Esophagus (tissue), 2 donors: ENCODE results near the gene SPIN3. TPM values are rescaled to one million over a fixed set of nuclear protein-coding genes. Genes with fewer than 3 reads are reported as not detected.
"Not testable (repeated sequence)": the region's sequence is repeated elsewhere in the genome, so short reads cannot be mapped to it uniquely, and the experiment has no call there.

Source experiments
- H3K27ac ChIP-seq, 2 donors: one replicate each; pipeline ENCODE4 v1.5.1; 2013; ENCODE audit warnings: low read depth in 2 of 2, mild to moderate bottlenecking in 2 of 2, inconsistent platforms in 1 of 2, low read length in 1 of 2, moderate library complexity in 1 of 2
- H3K27me3 ChIP-seq, 2 donors: one replicate each; pipeline ENCODE4 v1.6.1; 2013; ENCODE audit warnings: low read length in 2 of 2, control low read depth in 1 of 2, mild to moderate bottlenecking in 1 of 2; ENCODE audit not compliant: insufficient read depth in 2 of 2, control insufficient read depth in 1 of 2
- H3K36me3 ChIP-seq, 2 donors: one replicate each; pipeline ENCODE4 v1.6.1; 2013; ENCODE audit warnings: low read length in 1 of 2; ENCODE audit not compliant: control insufficient read depth in 2 of 2, insufficient read depth in 2 of 2
- H3K4me1 ChIP-seq, 2 donors: one replicate each; pipeline ENCODE4 v1.6.1; 2013; ENCODE audit warnings: low read length in 1 of 2; ENCODE audit not compliant: control insufficient read depth in 2 of 2, insufficient read depth in 2 of 2
- H3K4me3 ChIP-seq, 2 donors: one replicate each; pipeline ENCODE4 v1.5.1; 2013; ENCODE audit warnings: low read length in 2 of 2, mild to moderate bottlenecking in 2 of 2, low read depth in 1 of 2, moderate library complexity in 1 of 2
- H3K9me3 ChIP-seq, 2 donors: one replicate each; pipeline ENCODE4 v1.6.1; 2013; ENCODE audit warnings: mild to moderate bottlenecking in 2 of 2, low read depth in 1 of 2, low read length in 1 of 2, moderate library complexity in 1 of 2; ENCODE audit not compliant: control insufficient read depth in 2 of 2, insufficient read depth in 1 of 2
- WGBS, 2 donors: extraction: QIAGEN DNeasy Blood & Tissue Kit; methylation state at CpG; one replicate each; pipeline ENCODE4 v1.1.7; 2013; 5-methylcytosine and 5-hydroxymethylcytosine counted together
- polyA plus RNA-seq, 2 donors: library from polyadenylated mRNA; stranded (reverse); fragments of 200-250 nt; gene quantifications; one replicate each; pipeline ENCODE4 v1.2.3, GENCODE V29; 2013
- donor health status: healthy with polysubstance abuse.
- donor health status: Bipolar disorder and iron deficiency.

The SPIN3 gene
- polyA plus RNA-seq, 2 donors = 2.9 to 4.2 TPM

GRCh38 chrX:56969559-56969958, 25.8 kb downstream of the SPIN3 start:
- Histone ChIP-seq H3K36me3 (no peaks in the 10 kb centered on the region), H3K27me3 (peaks cover 0 to under 1% of the 10 kb centered on the region in 2 donors), H3K9me3 (no peaks in the 10 kb centered on the region), H3K4me3 (no peak overlapping the region), H3K4me1 (no peaks in the 10 kb centered on the region), H3K27ac (no peak overlapping the region)

- no peaks in the 10 kb centered on the region for H3K9me3 ChIP-seq
- no peaks in the 10 kb centered on the region for H3K4me1 ChIP-seq
- no peak overlapping the region for H3K4me3 ChIP-seq
- no peak overlapping the region for H3K27ac ChIP-seq
- WGBS, 2 donors = 75 to 88% methylated on average over 1 of the region's 1 CpG
- H3K27me3 ChIP-seq = no peaks in the 10 kb centered on the region
- no peaks in the 10 kb centered on the region for H3K36me3 ChIP-seq
Observed at GRCh38 chrX:56968980-56969379, 26.4 kb downstream of the SPIN3 start.

GRCh38 chrX:56963377-56963776, 32.0 kb downstream of the SPIN3 start:
- no peaks in the 10 kb centered on the region for H3K27me3 ChIP-seq
- H3K36me3 ChIP-seq = no peaks in the 10 kb centered on the region
- 48 to 76% methylated on average over 1 of the region's 1 CpG for WGBS, 2 donors
- no peak overlapping the region for H3K4me3 ChIP-seq
- no peaks in the 10 kb centered on the region for H3K9me3 ChIP-seq
- H3K4me1 ChIP-seq = no peaks in the 10 kb centered on the region
- H3K27ac ChIP-seq = no peak overlapping the region

- Histone ChIP-seq H3K4me1 (no peaks in the 10 kb centered on the region), H3K4me3 (no peak overlapping the region), H3K36me3 (no peaks in the 10 kb centered on the region), H3K27me3 (no peaks in the 10 kb centered on the region), H3K9me3 (peaks cover 0 to 2% of the 10 kb centered on the region in 2 donors), H3K27ac (no peak overlapping the region)
- 68 to 76% methylated on average over 3 of the region's 3 CpGs for WGBS, 2 donors
Observed at GRCh38 chrX:56947699-56948098, 47.6 kb downstream of the SPIN3 start.

- not testable (repeated sequence) for H3K9me3 ChIP-seq, H3K27ac ChIP-seq, H3K4me1 ChIP-seq, H3K36me3 ChIP-seq, H3K4me3 ChIP-seq, H3K27me3 ChIP-seq
- 29 to 35% methylated on average over 2 of the region's 2 CpGs for WGBS, 2 donors
Observed at GRCh38 chrX:56946201-56946600, 49.1 kb downstream of the SPIN3 start.

- H3K4me1 ChIP-seq, H3K9me3 ChIP-seq, H3K4me3 ChIP-seq, H3K27ac ChIP-seq, H3K27me3 ChIP-seq, H3K36me3 ChIP-seq: not testable (repeated sequence)
- 72 to 95% methylated on average over 4 of the region's 4 CpGs for WGBS, 2 donors
Observed at GRCh38 chrX:56945226-56945625, 50.1 kb downstream of the SPIN3 start.

GRCh38 chrX:56943264-56943663, 52.1 kb downstream of the SPIN3 start:
- no peaks in the 10 kb centered on the region for H3K4me1 ChIP-seq
- H3K9me3 ChIP-seq = peaks cover 0 to 2% of the 10 kb centered on the region in 2 donors
- H3K36me3 ChIP-seq = no peaks in the 10 kb centered on the region
- no peak overlapping the region for H3K27ac ChIP-seq
- no peaks in the 10 kb centered on the region for H3K27me3 ChIP-seq
- no peak overlapping the region for H3K4me3 ChIP-seq
- 72 to 78% methylated on average over 3 of the region's 3 CpGs for WGBS, 2 donors

Other genes with a start within 250 kb of the SPIN3 start
- 1 to 10 TPM; 4.6 to 6.4 TPM for gene SPIN2B, start 126.0 kb upstream of the SPIN3 start, polyA plus RNA-seq
- under 1 TPM; 0.16 to 0.39 TPM for gene SPIN2A, start 141.9 kb upstream of the SPIN3 start, polyA plus RNA-seq